HS-27A (cell line): ENCODE measurements around the gene MON1A.
"Not testable (repeated sequence)": the region's sequence is repeated elsewhere in the genome, so short reads cannot be mapped to it uniquely, and the experiment has no call there.

Source experiments
- DNase-seq: peaks from one replicate; pipeline ENCODE4 v3.0.0-alpha.2; 2012; ENCODE audit warnings: low read depth, missing footprints

MON1A gene

GRCh38 chr3:49929291-49930167, at the start of gene MON1A:
TSS of gene MON1A (minus strand) at chr3:49929811. CDS start at chr3:49913346, 16,465 bp downstream.
- DNase-seq = peak; percentile 73

- DNase-seq = no peak
These were observed 47.3 kb upstream of the MON1A start for GRCh38 chr3:49976942-49977341.

- no peak for DNase-seq
These were observed 43.0 kb upstream of the MON1A start for GRCh38 chr3:49972656-49973055.

- no peak for DNase-seq
These were observed 38.7 kb upstream of the MON1A start for GRCh38 chr3:49968346-49968745.

GRCh38 chr3:49967291-49967690, 37.7 kb upstream of the MON1A start:
- DNase-seq = no peak

- no peak for DNase-seq
These were observed 36.8 kb upstream of the MON1A start for GRCh38 chr3:49966233-49966942.

GRCh38 chr3:49955636-49956035, 26.0 kb upstream of the MON1A start:
- no peak for DNase-seq

- no peak for DNase-seq
These were observed 23.3 kb upstream of the MON1A start for GRCh38 chr3:49952924-49953323.

GRCh38 chr3:49942651-49943050, 13.0 kb upstream of the MON1A start:
- DNase-seq = no peak

GRCh38 chr3:49940667-49941249, 11.1 kb upstream of the MON1A start:
- no peak for DNase-seq

GRCh38 chr3:49939858-49940666, 10.5 kb upstream of the MON1A start, which contains the start of gene RBM6:
TSS of gene RBM6 (plus strand) at chr3:49940150. CDS start at chr3:49962642, 22,492 bp downstream.
- peak; percentile 82 for DNase-seq

GRCh38 chr3:49937090-49937489, 7.5 kb upstream of the MON1A start:
- DNase-seq = no peak

GRCh38 chr3:49932281-49932680, 2.7 kb upstream of the MON1A start:
- DNase-seq = not testable (repeated sequence)

GRCh38 chr3:49930922-49931321, 1.3 kb upstream of the MON1A start:
- no peak for DNase-seq

GRCh38 chr3:49930168-49930690, 618 bp upstream of the MON1A start:
- DNase-seq = no peak

GRCh38 chr3:49928481-49929017, 1.1 kb downstream of the MON1A start:
- no peak for DNase-seq

GRCh38 chr3:49927798-49928197, 1.8 kb downstream of the MON1A start:
- DNase-seq = no peak

GRCh38 chr3:49926117-49926728, 3.4 kb downstream of the MON1A start:
- no peak for DNase-seq

- DNase-seq = no peak
These were observed 4.1 kb downstream of the MON1A start for GRCh38 chr3:49925485-49925884.

- DNase-seq = peak; percentile 68
These were observed 4.9 kb downstream of the MON1A start for GRCh38 chr3:49924683-49925082.
